Right lobe of liver (tissue), 4 donors: ENCODE results near the gene AMPD2.

Source experiments
- POLR2A ChIP-seq: fragments of 450-650 bp; IDR thresholded peaks from one replicate; pipeline ENCODE4 v1.6.1; 2017; ENCODE audit warnings: antibody characterized with exemption, mild to moderate bottlenecking
- TF ChIP-seq, protein P1 (sequence below), 4 donors: fragments of 200-600 bp in 3 of 4; fragments of 450-650 bp in 1 of 4; IDR thresholded peaks; one replicate each; pipeline versions ENCODE4 v1.5.1 to v1.8.0; 2016 to 2022; ENCODE audit warnings: antibody characterized with exemption in 4 of 4, mild to moderate bottlenecking in 2 of 4
- donor health status: DM: no; HTN: no; CAD: no.
- donor health status: DM: no; HTN: no; CAD: no.
- donor health status: DM: no; HTN: yes; CAD: no.

- TF ChIP-seq, protein P1, sequence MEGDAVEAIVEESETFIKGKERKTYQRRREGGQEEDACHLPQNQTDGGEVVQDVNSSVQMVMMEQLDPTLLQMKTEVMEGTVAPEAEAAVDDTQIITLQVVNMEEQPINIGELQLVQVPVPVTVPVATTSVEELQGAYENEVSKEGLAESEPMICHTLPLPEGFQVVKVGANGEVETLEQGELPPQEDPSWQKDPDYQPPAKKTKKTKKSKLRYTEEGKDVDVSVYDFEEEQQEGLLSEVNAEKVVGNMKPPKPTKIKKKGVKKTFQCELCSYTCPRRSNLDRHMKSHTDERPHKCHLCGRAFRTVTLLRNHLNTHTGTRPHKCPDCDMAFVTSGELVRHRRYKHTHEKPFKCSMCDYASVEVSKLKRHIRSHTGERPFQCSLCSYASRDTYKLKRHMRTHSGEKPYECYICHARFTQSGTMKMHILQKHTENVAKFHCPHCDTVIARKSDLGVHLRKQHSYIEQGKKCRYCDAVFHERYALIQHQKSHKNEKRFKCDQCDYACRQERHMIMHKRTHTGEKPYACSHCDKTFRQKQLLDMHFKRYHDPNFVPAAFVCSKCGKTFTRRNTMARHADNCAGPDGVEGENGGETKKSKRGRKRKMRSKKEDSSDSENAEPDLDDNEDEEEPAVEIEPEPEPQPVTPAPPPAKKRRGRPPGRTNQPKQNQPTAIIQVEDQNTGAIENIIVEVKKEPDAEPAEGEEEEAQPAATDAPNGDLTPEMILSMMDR (IDR thresholded peaks at IDR 0.05): no peak
- no peak for TF ChIP-seq POLR2A
These were observed 24.1 kb upstream of the AMPD2 start for GRCh38 chr1:109595531-109595930.
